Heart left ventricle (tissue), 16 donors: ENCODE data around the gene TERF2IP. TPM values are rescaled to one million over a fixed set of nuclear protein-coding genes. Genes with fewer than 3 reads are reported as not detected.

Source experiments
- ATAC-seq, 4 donors: fragments of 200-7000 bp; cut with Tn5 transposase; one replicate each; pipeline ENCODE4 v1.9.1; 2020 to 2022; ENCODE audit warnings: moderate library complexity in 4 of 4, mild to moderate bottlenecking in 3 of 4, moderate number of reproducible peaks in 1 of 4
- DNase-seq, 5 donors: peaks; one replicate each; pipeline ENCODE4 v3.0.0-alpha.2; 2020
- H3K27ac ChIP-seq, 12 donors: fragments of 200-600 bp; sonication (generic) in 4 of 12; one replicate each; pipeline versions ENCODE4 v1.5.0 to v1.8.0; 2016 to 2022; ENCODE audit warnings: mild to moderate bottlenecking in 2 of 12
- H3K27me3 ChIP-seq, 9 donors: fragments of 200-600 bp; sonication (generic) in 2 of 9; one replicate each; pipeline versions ENCODE4 v1.5.1 to v1.8.0; 2016 to 2022; ENCODE audit warnings: mild to moderate bottlenecking in 3 of 9
- H3K36me3 ChIP-seq, 9 donors: fragments of 200-600 bp; sonication (generic) in 2 of 9; one replicate each; pipeline versions ENCODE4 v1.5.0 to v1.8.0; 2018 to 2022; ENCODE audit warnings: mild to moderate bottlenecking in 2 of 9
- H3K4me1 ChIP-seq, 12 donors: fragments of 200-600 bp; sonication (generic) in 4 of 12; one replicate each; pipeline versions ENCODE4 v1.5.0 to v1.8.0; 2016 to 2022; ENCODE audit warnings: mild to moderate bottlenecking in 3 of 12
- H3K4me3 ChIP-seq, 12 donors: fragments of 200-600 bp; sonication (generic) in 4 of 12; one replicate each; pipeline versions ENCODE4 v1.5.0 to v1.8.0; 2017 to 2022; ENCODE audit warnings: mild to moderate bottlenecking in 9 of 12, moderate library complexity in 4 of 12
- H3K9me3 ChIP-seq, 12 donors: fragments of 200-600 bp; sonication (generic) in 4 of 12; one replicate each; pipeline versions ENCODE4 v1.5.0 to v1.8.0; 2016 to 2022; ENCODE audit warnings: mild to moderate bottlenecking in 1 of 12
- CTCF ChIP-seq, 12 donors: fragments of 200-600 bp; sonication (generic) in 4 of 12; IDR thresholded peaks; one replicate each; pipeline versions ENCODE4 v1.5.0 to v1.8.0; 2018 to 2022; ENCODE audit warnings: antibody characterized with exemption in 12 of 12, mild to moderate bottlenecking in 5 of 12
- POLR2A ChIP-seq, 2 donors: fragments of 450-650 bp; IDR thresholded peaks; one replicate each; pipeline ENCODE4 v1.6.1; 2017; ENCODE audit warnings: antibody characterized with exemption in 2 of 2, mild to moderate bottlenecking in 2 of 2, moderate library complexity in 2 of 2
- WGBS, 4 donors: extraction: QIAGEN DNeasy Blood & Tissue Kit in 2 of 4; methylation state at CpG; one replicate each; pipeline versions ENCODE4 v1.1.5 to v1.1.7; 2013 to 2018; 5-methylcytosine and 5-hydroxymethylcytosine counted together
- intact Hi-C, 10 donors: fragments of 100-400 bp; cut with DNase I; formaldehyde crosslinking; loops; one replicate each; pipeline versions ENCODE4 v1.11.1 to v1.14.2; 2022
- polyA plus RNA-seq, 2 donors: library from polyadenylated mRNA; stranded (reverse); fragments of 200-250 nt; gene quantifications; one replicate each; pipeline ENCODE4 v1.2.3, GENCODE V29; 2013
- total RNA-seq, 9 donors: library from RNA; depleted of rRNA in 2 of 9; stranded (reverse); fragments of >200 nt in 2 of 9; fragmentation: NEBNext Ultra II Directional in 3 of 9; extraction: Animal tissue kit (Norgen Biotek cat#: 25700) in 3 of 9; gene quantifications; one replicate each; pipeline versions ENCODE4 v1.1.0 to v1.2.4, GENCODE V29; 2016 to 2023
- donor health status: ischemic (EF 13 %, LVEDD 7.1; RV severe dilation, severe dysfunction).
- donor health status: healthy with polysubstance abuse.
- donor health status: DM: no; HTN: yes; CAD: no.
- donor health status: DM: no; HTN: no; CAD: no.
- donor health status: ischemic (EF 25% LVEDD 6.9; RV normal size, moderate dysfunction).
- donor health status: ischemic (EF 25% LVEDD 5.7; RV mildly dilated, moderate dysfunction).
- donor health status: healthy.
- donor health status: DM: yes; HTN: yes; CAD: no.
- donor health status: ischemic (EF 35%, LVEDD 5.7; RV mildly dilated, moderate dysfunction).
- donor health status: nonischemic (EF 11% LVEDD 7.7; RV severe dilation, severe dysfunction).
- donor health status: DM: yes; HTN: yes; CAD: no.
- donor health status: PGD.
- donor health status: ischemic (EF 29% LVEDD 5.4; RV normal size, mild dysfunction).
- donor health status: nonischemic (EF 23%, LVEDD 6.1; RV moderate dilation, normal function).

The TERF2IP gene
- total and polyA plus RNA-seq, 11 donors, result 52.0 to 79.2 (median 73.1) TPM

GRCh38 chr16:75682308-75682707, 34.7 kb downstream of the TERF2IP start:
- ATAC-seq (no peak), DNase-seq (no peak)
- H3K36me3 ChIP-seq, result no peaks in the 10 kb centered on the region
- no peaks in the 10 kb centered on the region for H3K27me3 ChIP-seq
- 87 to 94% (median 91%) methylated on average over 14 of the region's 14 CpGs for WGBS, 4 donors
- no peak overlapping the region for H3K27ac ChIP-seq
- peaks cover 0 to 15% (median 0%) of the 10 kb centered on the region in 12 donors for H3K4me1 ChIP-seq
- no peaks in the 10 kb centered on the region for H3K9me3 ChIP-seq
- no peak overlapping the region for H3K4me3 ChIP-seq
- intact Hi-C loops, result no loop called here
- TF ChIP-seq CTCF (IDR thresholded peaks at IDR 0.05) (no peak), POLR2A (IDR thresholded peaks at IDR 0.05) (no peak)

GRCh38 chr16:75687361-75687760, 39.8 kb downstream of the TERF2IP start:
- TF ChIP-seq POLR2A (IDR thresholded peaks at IDR 0.05) (no peak), CTCF (IDR thresholded peaks at IDR 0.05) (no peak)
- intact Hi-C loops, result no loop called here
- DNase-seq (no peak), ATAC-seq (peak in 2 of 4 donors; percentile 50 to 52)
- Histone ChIP-seq H3K4me3 (no peak overlapping the region), H3K27ac (no peak overlapping the region), H3K27me3 (no peaks in the 10 kb centered on the region), H3K4me1 (peaks cover 0 to 15% (median 0%) of the 10 kb centered on the region in 12 donors), H3K36me3 (no peaks in the 10 kb centered on the region), H3K9me3 (no peaks in the 10 kb centered on the region)

DNA sequence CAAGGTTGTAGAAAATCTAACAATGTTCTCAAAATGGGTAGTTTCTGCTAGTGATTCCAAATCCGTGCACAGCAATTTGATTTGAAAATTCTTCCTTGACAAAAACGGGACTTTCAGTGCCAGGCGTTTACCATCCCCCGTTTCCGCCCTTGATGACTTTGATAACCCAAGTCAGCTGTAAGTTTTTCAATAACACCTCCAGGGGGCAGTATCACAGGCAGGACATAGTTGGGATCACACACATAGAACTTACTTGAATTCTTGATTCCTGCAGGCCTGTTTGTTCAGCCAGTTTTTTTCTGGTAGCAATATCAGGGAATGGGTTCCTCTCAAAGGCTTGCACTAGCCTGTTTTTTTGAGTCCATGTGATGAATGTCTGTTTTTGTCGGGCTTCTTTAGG, 48.1 kb downstream of the TERF2IP start:
- Histone ChIP-seq H3K36me3 (no peaks in the 10 kb centered on the region), H3K27me3 (no peaks in the 10 kb centered on the region), H3K4me3 (no peak overlapping the region), H3K4me1 (no peaks in the 10 kb centered on the region), H3K27ac (no peak overlapping the region), H3K9me3 (no peaks in the 10 kb centered on the region)
- ATAC-seq (no peak), DNase-seq (no peak)
- TF ChIP-seq CTCF (IDR thresholded peaks at IDR 0.05), result peak in 5 of 12 donors; percentile 3 to 17 (median 7)
- TF ChIP-seq POLR2A (IDR thresholded peaks at IDR 0.05), result no peak
- 82 to 87% (median 85%) methylated on average over 6 of the region's 6 CpGs for WGBS, 4 donors
- intact Hi-C loops, result no loop called here

DNA sequence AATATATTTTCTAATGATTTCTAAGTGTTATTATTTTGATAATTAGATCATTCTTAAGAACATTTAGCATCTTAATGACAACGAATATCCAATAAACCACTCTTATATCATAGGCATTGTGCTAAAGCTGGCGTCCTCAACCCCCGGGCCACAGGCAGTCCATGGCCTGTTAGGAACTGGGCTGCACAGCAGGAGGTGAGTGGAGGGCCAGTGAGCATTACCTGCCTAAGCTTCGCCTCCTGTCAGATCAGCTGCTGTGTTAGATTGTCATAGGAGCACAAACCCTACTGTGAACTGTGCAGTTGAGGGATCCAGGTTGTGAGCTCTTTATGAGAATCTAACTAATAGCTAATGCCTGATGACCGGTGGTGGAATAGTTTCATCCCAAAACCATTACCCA, 50.0 kb downstream of the TERF2IP start:
- Histone ChIP-seq H3K36me3 (no peaks in the 10 kb centered on the region), H3K27ac (no peak overlapping the region), H3K9me3 (no peaks in the 10 kb centered on the region), H3K4me1 (no peaks in the 10 kb centered on the region), H3K27me3 (no peaks in the 10 kb centered on the region), H3K4me3 (no peak overlapping the region)
- intact Hi-C loops, result no loop called here
- no peak for TF ChIP-seq POLR2A (IDR thresholded peaks at IDR 0.05)
- no peak for TF ChIP-seq CTCF (IDR thresholded peaks at IDR 0.05)
- ATAC-seq, result no peak
- WGBS, 4 donors, result 94 to 95% (median 94%) methylated on average over 5 of the region's 5 CpGs
- no peak for DNase-seq
